Measurements from ENCODE around the gene ALPL.

DNA sequence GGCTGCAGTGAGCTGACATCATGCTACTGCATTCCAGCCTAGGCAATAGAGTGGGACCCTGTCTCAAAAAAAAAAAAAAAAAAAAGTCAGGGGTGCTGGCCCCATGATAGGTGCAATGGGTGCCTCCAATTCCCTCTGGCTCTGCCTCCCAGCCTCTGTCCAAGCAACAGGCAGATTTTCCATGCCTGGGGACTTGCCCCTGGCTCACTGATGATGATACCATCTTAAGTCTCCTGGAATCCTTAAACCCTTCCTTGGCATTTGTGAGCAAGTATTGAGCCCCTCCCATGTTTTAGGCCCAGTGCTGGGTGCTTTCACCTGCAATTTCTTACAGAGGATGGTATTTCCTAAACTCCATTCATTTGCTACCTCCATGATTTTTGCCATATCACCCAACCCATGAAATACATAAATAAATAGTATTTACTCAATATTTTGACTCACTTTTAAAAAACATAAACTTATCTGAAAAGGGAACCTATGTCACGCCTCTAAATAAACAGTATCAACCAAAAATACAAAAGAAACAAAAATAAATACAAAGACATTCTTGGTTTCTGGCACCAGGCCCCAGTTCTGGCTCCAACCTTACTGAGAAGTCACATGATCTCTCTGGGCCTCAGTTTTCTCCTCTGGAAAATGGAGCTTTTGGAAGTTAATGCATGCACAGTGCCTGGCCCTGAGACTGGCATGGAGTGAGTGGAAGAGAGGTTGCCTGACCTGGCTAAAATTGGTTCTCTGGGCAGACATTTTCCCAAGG lies 1.5 kb upstream of the ALPL start:
- TF ChIP-seq POLR2A (IDR thresholded peaks at IDR 0.05): no peak
- TF ChIP-seq, protein P1, sequence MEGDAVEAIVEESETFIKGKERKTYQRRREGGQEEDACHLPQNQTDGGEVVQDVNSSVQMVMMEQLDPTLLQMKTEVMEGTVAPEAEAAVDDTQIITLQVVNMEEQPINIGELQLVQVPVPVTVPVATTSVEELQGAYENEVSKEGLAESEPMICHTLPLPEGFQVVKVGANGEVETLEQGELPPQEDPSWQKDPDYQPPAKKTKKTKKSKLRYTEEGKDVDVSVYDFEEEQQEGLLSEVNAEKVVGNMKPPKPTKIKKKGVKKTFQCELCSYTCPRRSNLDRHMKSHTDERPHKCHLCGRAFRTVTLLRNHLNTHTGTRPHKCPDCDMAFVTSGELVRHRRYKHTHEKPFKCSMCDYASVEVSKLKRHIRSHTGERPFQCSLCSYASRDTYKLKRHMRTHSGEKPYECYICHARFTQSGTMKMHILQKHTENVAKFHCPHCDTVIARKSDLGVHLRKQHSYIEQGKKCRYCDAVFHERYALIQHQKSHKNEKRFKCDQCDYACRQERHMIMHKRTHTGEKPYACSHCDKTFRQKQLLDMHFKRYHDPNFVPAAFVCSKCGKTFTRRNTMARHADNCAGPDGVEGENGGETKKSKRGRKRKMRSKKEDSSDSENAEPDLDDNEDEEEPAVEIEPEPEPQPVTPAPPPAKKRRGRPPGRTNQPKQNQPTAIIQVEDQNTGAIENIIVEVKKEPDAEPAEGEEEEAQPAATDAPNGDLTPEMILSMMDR (IDR thresholded peaks at IDR 0.05): no peak
- TF ChIP-seq EP300 (IDR thresholded peaks at IDR 0.05; ENCODE audit: low read depth): no peak
